Hepatocyte (in vitro differentiated cells): ENCODE results near the gene PLA2G1B. TPM values are rescaled to one million over a fixed set of nuclear protein-coding genes. Genes with fewer than 3 reads are reported as not detected.

ENCODE experiments used
- DNase-seq: peaks from one replicate; pipeline ENCODE4 v3.0.0-alpha.2; 2016; ENCODE audit warnings: low spot score
- H2AFZ ChIP-seq: fragments of 200-600 bp; sonication (generic); 2 replicates; pipeline ENCODE4 v1.6.0; 2016; ENCODE audit warnings: antibody characterized with exemption, mild to moderate bottlenecking
- H3K27ac ChIP-seq: fragments of 200-600 bp; sonication (generic); 2 replicates; pipeline ENCODE4 v1.5.1; 2016; ENCODE audit warnings: mild to moderate bottlenecking
- H3K27me3 ChIP-seq: fragments of 200-600 bp; sonication (generic); 2 replicates; pipeline ENCODE4 v1.6.1; 2016
- H3K36me3 ChIP-seq: fragments of 200-600 bp; sonication (generic); replicated peaks from 2 replicates; pipeline ENCODE4 v1.5.1; 2016; ENCODE audit warnings: low read depth; ENCODE audit not compliant: insufficient read depth
- H3K4me1 ChIP-seq: fragments of 200-600 bp; sonication (generic); 2 replicates; pipeline ENCODE4 v1.5.1; 2016; ENCODE audit warnings: mild to moderate bottlenecking, moderate library complexity; ENCODE audit not compliant: insufficient read depth
- H3K4me2 ChIP-seq: fragments of 200-600 bp; sonication (generic); 2 replicates; pipeline ENCODE4 v1.6.0; 2016
- H3K4me3 ChIP-seq: fragments of 200-600 bp; sonication (generic); 2 replicates; pipeline ENCODE4 v1.5.1; 2016; ENCODE audit warnings: mild to moderate bottlenecking
- H3K79me2 ChIP-seq: fragments of 200-600 bp; sonication (generic); 2 replicates; pipeline ENCODE4 v1.6.0; 2017; ENCODE audit warnings: mild to moderate bottlenecking
- H3K9me2 ChIP-seq: fragments of 200-600 bp; sonication (generic); replicated peaks from 2 replicates; pipeline ENCODE4 v1.6.0; 2017; ENCODE audit warnings: mild to moderate bottlenecking; ENCODE audit not compliant: insufficient read depth
- H3K9me3 ChIP-seq: fragments of 200-600 bp; sonication (generic); 2 replicates; pipeline ENCODE4 v1.5.1; 2016; ENCODE audit warnings: low read depth, mild to moderate bottlenecking
- H4K20me1 ChIP-seq: fragments of 200-600 bp; sonication (generic); 2 replicates; pipeline ENCODE4 v1.6.0; 2016; ENCODE audit warnings: mild to moderate bottlenecking; ENCODE audit not compliant: insufficient read depth, poor library complexity, severe bottlenecking
- CTCF ChIP-seq: fragments of 200-600 bp; sonication (generic); IDR thresholded peaks from 2 replicates; pipeline ENCODE4 v1.5.1; 2016; ENCODE audit warnings: antibody characterized with exemption, mild to moderate bottlenecking; ENCODE audit not compliant: poor library complexity
- EZH2 ChIP-seq: fragments of 200-600 bp; sonication (generic); IDR thresholded peaks from 2 replicates; pipeline ENCODE4 v1.6.1; 2016; ENCODE audit warnings: antibody characterized with exemption, mild to moderate bottlenecking, borderline replicate concordance
- EZH2phosphoT487 ChIP-seq: fragments of 200-600 bp; sonication (generic); IDR thresholded peaks from one replicate; pipeline ENCODE4 v1.6.1; 2018; ENCODE audit warnings: antibody characterized with exemption, mild to moderate bottlenecking, low read depth, moderate library complexity; ENCODE audit not compliant: unreplicated experiment, severe bottlenecking
- WGBS: methylation state at CpG from one replicate; pipeline ENCODE4 v1.1.6; 2016; ENCODE audit warnings: low lambda C conversion rate; ENCODE audit errors: missing lambda C conversion rate; 5-methylcytosine and 5-hydroxymethylcytosine counted together
- polyA plus RNA-seq: library from polyadenylated mRNA; unstranded; fragments of >200 nt; fragmentation: Nextera tagmentation; extraction: Ambion mirVana; gene quantifications from 2 replicates; pipeline ENCODE4 v1.2.1, GENCODE V29; 2016
- total RNA-seq: library from RNA; depleted of rRNA; stranded (reverse); fragments of >200 nt; gene quantifications from 2 replicates; pipeline ENCODE4 v1.2.3, GENCODE V29; 2014

The PLA2G1B gene
- total and polyA plus RNA-seq, 2 experiments from 2014 or later: 8.5 to 14.7 TPM

DNA sequence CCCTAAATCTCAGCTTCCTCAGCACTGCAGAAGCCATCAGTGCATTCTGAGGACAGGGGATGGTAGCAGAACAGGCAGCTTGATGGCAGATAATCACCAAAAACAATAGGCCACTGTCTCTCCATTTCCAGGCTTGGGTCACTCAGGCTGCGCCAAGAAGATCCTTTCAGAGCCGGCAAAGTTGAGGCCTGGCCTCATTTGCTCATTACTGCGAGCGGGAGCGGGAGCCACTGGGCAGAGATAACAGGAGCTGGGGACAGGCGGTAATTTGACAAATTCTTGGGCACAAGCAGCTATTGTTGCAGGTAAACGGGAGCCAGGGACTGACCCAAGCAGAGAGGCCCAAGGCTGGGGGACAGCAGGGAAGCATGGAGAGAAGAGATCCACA, 39.3 kb upstream of the PLA2G1B start:
- peak overlapping the region; percentile 98 for H3K4me2 ChIP-seq
- no peak for TF ChIP-seq CTCF
- no peak for TF ChIP-seq EZH2phosphoT487
- no peak for TF ChIP-seq EZH2
- H3K27ac ChIP-seq: peak overlapping the region; percentile 70

GRCh38 chr12:120366341-120366705, 38.7 kb upstream of the PLA2G1B start:
- WGBS: 92% methylated on average over 7 of the region's 7 CpGs
- Histone ChIP-seq H3K9me3 (no peaks in the 10 kb centered on the region), H4K20me1 (no peaks in the 10 kb centered on the region), H3K27ac (peak overlapping the region; percentile 70), H3K4me1 (peaks cover 48% of the 10 kb centered on the region), H3K27me3 (peaks cover 20% of the 10 kb centered on the region), H3K9me2 (no peaks in the 10 kb centered on the region), H3K4me2 (peak overlapping the region; percentile 49), H3K79me2 (peaks cover 11% of the 10 kb centered on the region), H3K36me3 (no peaks in the 10 kb centered on the region), H2AFZ (no peak overlapping the region), H3K4me3 (no peak overlapping the region)
- DNase-seq: no peak
- TF ChIP-seq EZH2 (no peak), CTCF (no peak), EZH2phosphoT487 (no peak)

More for the DNA sequence above, 39.3 kb upstream of the PLA2G1B start:
- Histone ChIP-seq H3K27me3 (peaks cover 25% of the 10 kb centered on the region), H2AFZ (no peak overlapping the region), H3K4me3 (no peak overlapping the region), H4K20me1 (no peaks in the 10 kb centered on the region), H3K36me3 (no peaks in the 10 kb centered on the region), H3K79me2 (peaks cover 11% of the 10 kb centered on the region), H3K9me2 (no peaks in the 10 kb centered on the region), H3K9me3 (no peaks in the 10 kb centered on the region), H3K4me1 (peaks cover 43% of the 10 kb centered on the region)
- 77% methylated on average over 7 of the region's 7 CpGs for WGBS
- DNase-seq: no peak

DNA sequence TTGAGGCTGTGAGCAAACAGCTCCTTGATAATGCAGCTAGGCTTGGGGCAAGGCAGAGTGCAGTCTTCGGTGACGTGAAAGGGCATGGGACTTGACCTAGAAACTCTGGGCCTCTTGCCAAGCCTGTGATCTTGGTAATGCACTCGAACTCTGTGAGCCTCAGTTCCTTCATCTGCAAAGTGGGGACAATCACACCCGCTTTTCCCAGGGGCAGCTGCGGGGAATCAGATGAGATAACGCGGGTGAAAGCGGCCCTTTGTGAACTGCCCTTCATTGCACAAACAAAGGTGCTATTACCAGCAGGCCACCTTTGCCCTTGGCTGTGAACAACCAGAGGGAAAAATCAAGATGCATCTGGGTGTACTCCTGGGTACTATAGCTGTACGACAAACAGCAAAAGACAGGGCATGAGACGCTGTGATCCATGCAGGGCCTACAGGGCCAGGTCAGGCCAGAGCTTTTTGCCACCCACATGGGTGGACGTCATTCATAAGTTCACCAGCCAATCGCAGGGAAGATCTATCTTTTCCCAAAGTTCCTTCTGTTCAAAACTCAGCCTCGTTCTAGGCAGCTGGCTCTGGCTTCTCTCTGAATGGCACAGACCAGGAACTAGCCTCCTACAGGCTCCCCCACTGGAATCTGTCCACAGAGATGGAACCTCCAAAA, 38.2 kb upstream of the PLA2G1B start:
- TF ChIP-seq EZH2phosphoT487: no peak
- TF ChIP-seq CTCF: no peak
- Histone ChIP-seq H3K36me3 (no peaks in the 10 kb centered on the region), H4K20me1 (no peaks in the 10 kb centered on the region), H3K4me3 (no peak overlapping the region), H3K9me3 (no peaks in the 10 kb centered on the region), H3K27ac (peak overlapping the region; percentile 70), H3K4me2 (peak overlapping the region; percentile 49), H3K4me1 (peaks cover 51% of the 10 kb centered on the region), H3K27me3 (peaks cover 14% of the 10 kb centered on the region), H3K79me2 (peaks cover 11% of the 10 kb centered on the region), H2AFZ (no peak overlapping the region), H3K9me2 (no peaks in the 10 kb centered on the region)
- 61% methylated on average over 13 of the region's 13 CpGs for WGBS
- DNase-seq: peak; percentile 62
